HepG2 (cell line): ENCODE data around the gene CLCN1. TPM values are rescaled to one million over a fixed set of nuclear protein-coding genes. Genes with fewer than 3 reads are reported as not detected.
A peak's percentile ranks its signal among the peaks of the same experiment; 100 is the strongest.

Experiments
- CCAR2 ChIP-seq: fragments of 200-400 bp; formaldehyde crosslinking; optimal IDR thresholded peaks from 2 replicates; pipeline ENCODE3; 2018; ENCODE audit warnings: low read depth, mild to moderate bottlenecking, low read length, moderate library complexity
- HOXA3 ChIP-seq: sonication (generic); formaldehyde crosslinking; IDR thresholded peaks from 2 replicates; pipeline ENCODE4 v1.5.0; 2020; ENCODE audit warnings: missing genetic modification reagents
- MIER3 ChIP-seq: IDR thresholded peaks from 2 replicates; pipeline ENCODE4 v1.6.1; 2016; ENCODE audit warnings: missing compliant biosample characterization, borderline replicate concordance
- POLR2AphosphoS5 ChIP-seq: IDR thresholded peaks from 2 replicates; pipeline ENCODE4 v1.6.1; 2012; ENCODE audit warnings: low read depth, low read length
- REXO4 ChIP-seq: sonication (generic); formaldehyde crosslinking; IDR thresholded peaks from 2 replicates; pipeline ENCODE4 v1.8.0; 2022; ENCODE audit warnings: missing genetic modification reagents, mild to moderate bottlenecking, borderline replicate concordance
- SIX1 ChIP-seq: sonication (generic); formaldehyde crosslinking; IDR thresholded peaks from 2 replicates; pipeline ENCODE4 v1.4.0; 2020; ENCODE audit warnings: missing genetic modification reagents, borderline replicate concordance
- SMAD1 ChIP-seq: sonication (generic); formaldehyde crosslinking; IDR thresholded peaks from 2 replicates; pipeline ENCODE4 v1.4.0; 2020; ENCODE audit warnings: missing genetic modification reagents, low read depth, mild to moderate bottlenecking, borderline replicate concordance
- STAG1 ChIP-seq: sonication (generic); formaldehyde crosslinking; IDR thresholded peaks from 2 replicates; pipeline ENCODE4 v1.4.0; 2020; ENCODE audit warnings: missing genetic modification reagents
- THYN1 ChIP-seq: sonication (generic); formaldehyde crosslinking; IDR thresholded peaks from 2 replicates; pipeline ENCODE4 v1.8.1; 2023; ENCODE audit warnings: low read depth, mild to moderate bottlenecking, moderate library complexity, missing genetic modification reagents, borderline replicate concordance
- ZBTB1 ChIP-seq: sonication (generic); formaldehyde crosslinking; IDR thresholded peaks from 2 replicates; pipeline ENCODE4 v1.4.0; 2020; ENCODE audit warnings: missing genetic modification reagents, borderline replicate concordance
- ZBTB42 ChIP-seq: sonication (generic); formaldehyde crosslinking; IDR thresholded peaks from 2 replicates; pipeline ENCODE4 v1.5.0; 2020; ENCODE audit warnings: mild to moderate bottlenecking, missing genetic modification reagents
- ZMAT3 ChIP-seq: sonication (generic); formaldehyde crosslinking; conservative IDR thresholded peaks from 2 replicates; pipeline ENCODE4 v1.7.0; 2021; ENCODE audit warnings: missing genetic modification reagents
- ZMYM4 ChIP-seq: sonication (generic); formaldehyde crosslinking; IDR thresholded peaks from 2 replicates; pipeline ENCODE4 v1.8.1; 2023; ENCODE audit warnings: mild to moderate bottlenecking, missing genetic modification reagents
- ZNF264 ChIP-seq: sonication (generic); formaldehyde crosslinking; IDR thresholded peaks from 2 replicates; pipeline ENCODE4 v1.4.0; 2020; ENCODE audit warnings: missing genetic modification reagents
- ZNF430 ChIP-seq: sonication (generic); formaldehyde crosslinking; IDR thresholded peaks from 2 replicates; pipeline ENCODE4 v1.9.0; 2021; ENCODE audit warnings: mild to moderate bottlenecking, missing genetic modification reagents
- ZNF7 ChIP-seq: IDR thresholded peaks from 2 replicates; pipeline ENCODE4 v1.6.1; 2016; ENCODE audit warnings: missing biosample characterization, missing genetic modification reagents
- ZNF720 ChIP-seq: sonication (generic); formaldehyde crosslinking; IDR thresholded peaks from 2 replicates; pipeline ENCODE4 v1.4.0; 2020; ENCODE audit warnings: missing genetic modification reagents
- polyA plus RNA-seq, 8 experiments: library from polyadenylated mRNA; depleted of rRNA in 3 of 8; stranded (reverse) in 7 of 8; unstranded in 1 of 8; fragments of >200 nt; fragmentation: Illumina TruSeq in 4 of 8; extraction: Trizol in 4 of 8; gene quantifications; 2 replicates each; pipeline versions ENCODE4 v1.2.1 to v1.2.3, GENCODE V29; 2011 to 2016; ENCODE audit warnings: low read depth in 4 of 8, missing spikeins in 1 of 8, mixed read lengths in 1 of 8; ENCODE audit not compliant: insufficient read depth in 1 of 8
- total RNA-seq, 5 experiments: library from RNA; depleted of rRNA; stranded (reverse); fragments of >200 nt; fragmentation: Illumina TruSeq; extraction: Trizol; gene quantifications; 2 replicates each; pipeline ENCODE4 v1.2.3, GENCODE V29; 2016; ENCODE audit warnings: low read depth in 1 of 5
- TF ChIP-seq, protein P1 (sequence below): sonication (generic); formaldehyde crosslinking; IDR thresholded peaks from 2 replicates; pipeline ENCODE4 v1.4.0; 2020; ENCODE audit warnings: missing genetic modification reagents
- TF ChIP-seq, protein P2 (sequence below): sonication (generic); formaldehyde crosslinking; IDR thresholded peaks from 2 replicates; pipeline ENCODE4 v1.4.0; 2020; ENCODE audit warnings: missing genetic modification reagents
- TF ChIP-seq, protein P3 (sequence below): sonication (generic); formaldehyde crosslinking; IDR thresholded peaks from 2 replicates; pipeline ENCODE4 v1.9.0; 2021; ENCODE audit warnings: mild to moderate bottlenecking, missing genetic modification reagents
- TF ChIP-seq, protein P4 (sequence below): sonication (generic); formaldehyde crosslinking; IDR thresholded peaks from 2 replicates; pipeline ENCODE4 v1.4.0; 2020; ENCODE audit warnings: missing genetic modification reagents

The CLCN1 gene
- total and polyA plus RNA-seq, 2 of the 13 experiments (the other 11 are each of a cell fraction or from before 2014, with no cell fraction given), result 0.01 TPM; not detected in 1

DNA sequence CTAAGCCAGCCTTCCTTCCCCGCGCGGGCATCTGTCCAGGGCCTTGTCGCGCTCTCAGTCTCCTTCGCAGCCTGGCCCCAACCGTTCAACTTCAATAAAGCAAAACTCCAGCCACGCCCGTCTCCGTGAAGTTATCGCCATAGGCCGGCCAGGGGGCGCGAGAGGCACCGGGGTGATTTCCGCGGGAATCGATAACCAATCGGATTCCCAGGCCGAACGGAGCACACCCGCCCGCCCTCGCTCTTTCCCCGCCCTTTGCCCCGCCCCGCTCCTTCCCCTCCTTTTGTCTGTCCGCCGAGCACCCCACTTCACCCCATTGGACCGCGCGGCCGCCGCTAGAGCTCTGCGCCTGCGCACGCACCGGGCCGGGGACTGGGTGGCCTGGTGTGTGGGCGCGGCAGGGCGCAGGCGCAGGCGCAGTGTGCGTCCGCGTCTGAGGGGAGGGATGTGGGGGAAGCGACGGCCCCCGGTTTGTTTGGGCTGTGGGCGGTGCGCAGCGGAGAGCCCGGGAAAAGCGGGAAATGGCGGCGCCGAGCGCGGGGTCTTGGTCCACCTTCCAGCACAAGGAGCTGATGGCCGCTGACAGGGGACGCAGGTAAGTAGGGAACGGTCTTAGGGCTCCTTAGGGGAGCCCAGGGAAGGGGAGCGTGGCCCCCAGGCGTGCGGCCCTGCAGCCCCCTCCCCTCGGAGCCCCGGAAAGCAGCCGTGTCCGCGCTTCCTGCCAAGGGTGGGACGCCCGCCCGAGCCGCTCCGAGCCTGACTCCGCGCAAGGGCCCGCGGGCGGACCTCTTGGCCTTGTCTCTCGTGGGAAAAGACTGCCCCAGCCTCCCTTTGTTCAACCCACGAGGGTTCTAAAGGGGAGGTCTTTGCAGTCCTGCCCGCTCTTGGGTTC is 27.7 kb upstream of the CLCN1 start, which contains the start of gene CASP2 (continued):
- TF ChIP-seq, protein P1, sequence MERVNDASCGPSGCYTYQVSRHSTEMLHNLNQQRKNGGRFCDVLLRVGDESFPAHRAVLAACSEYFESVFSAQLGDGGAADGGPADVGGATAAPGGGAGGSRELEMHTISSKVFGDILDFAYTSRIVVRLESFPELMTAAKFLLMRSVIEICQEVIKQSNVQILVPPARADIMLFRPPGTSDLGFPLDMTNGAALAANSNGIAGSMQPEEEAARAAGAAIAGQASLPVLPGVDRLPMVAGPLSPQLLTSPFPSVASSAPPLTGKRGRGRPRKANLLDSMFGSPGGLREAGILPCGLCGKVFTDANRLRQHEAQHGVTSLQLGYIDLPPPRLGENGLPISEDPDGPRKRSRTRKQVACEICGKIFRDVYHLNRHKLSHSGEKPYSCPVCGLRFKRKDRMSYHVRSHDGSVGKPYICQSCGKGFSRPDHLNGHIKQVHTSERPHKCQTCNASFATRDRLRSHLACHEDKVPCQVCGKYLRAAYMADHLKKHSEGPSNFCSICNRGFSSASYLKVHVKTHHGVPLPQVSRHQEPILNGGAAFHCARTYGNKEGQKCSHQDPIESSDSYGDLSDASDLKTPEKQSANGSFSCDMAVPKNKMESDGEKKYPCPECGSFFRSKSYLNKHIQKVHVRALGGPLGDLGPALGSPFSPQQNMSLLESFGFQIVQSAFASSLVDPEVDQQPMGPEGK, result peak; percentile 96
- TF ChIP-seq SMAD1 (CRISPR knock-in tag), result no peak
- TF ChIP-seq, protein P2, sequence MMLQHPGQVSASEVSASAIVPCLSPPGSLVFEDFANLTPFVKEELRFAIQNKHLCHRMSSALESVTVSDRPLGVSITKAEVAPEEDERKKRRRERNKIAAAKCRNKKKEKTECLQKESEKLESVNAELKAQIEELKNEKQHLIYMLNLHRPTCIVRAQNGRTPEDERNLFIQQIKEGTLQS (CRISPR knock-in tag), result no peak
- peak; percentile 86 for TF ChIP-seq ZMYM4
- peak; percentile 72 for TF ChIP-seq HOXA3
- TF ChIP-seq SIX1, result 0 out of 2 replicates have a peak, but pooled peaks have one; percentile 20
- TF ChIP-seq REXO4, result no peak
- no peak for TF ChIP-seq MIER3
- peak; percentile 74 for TF ChIP-seq ZMAT3 (CRISPR knock-in tag)
- TF ChIP-seq, protein P3, sequence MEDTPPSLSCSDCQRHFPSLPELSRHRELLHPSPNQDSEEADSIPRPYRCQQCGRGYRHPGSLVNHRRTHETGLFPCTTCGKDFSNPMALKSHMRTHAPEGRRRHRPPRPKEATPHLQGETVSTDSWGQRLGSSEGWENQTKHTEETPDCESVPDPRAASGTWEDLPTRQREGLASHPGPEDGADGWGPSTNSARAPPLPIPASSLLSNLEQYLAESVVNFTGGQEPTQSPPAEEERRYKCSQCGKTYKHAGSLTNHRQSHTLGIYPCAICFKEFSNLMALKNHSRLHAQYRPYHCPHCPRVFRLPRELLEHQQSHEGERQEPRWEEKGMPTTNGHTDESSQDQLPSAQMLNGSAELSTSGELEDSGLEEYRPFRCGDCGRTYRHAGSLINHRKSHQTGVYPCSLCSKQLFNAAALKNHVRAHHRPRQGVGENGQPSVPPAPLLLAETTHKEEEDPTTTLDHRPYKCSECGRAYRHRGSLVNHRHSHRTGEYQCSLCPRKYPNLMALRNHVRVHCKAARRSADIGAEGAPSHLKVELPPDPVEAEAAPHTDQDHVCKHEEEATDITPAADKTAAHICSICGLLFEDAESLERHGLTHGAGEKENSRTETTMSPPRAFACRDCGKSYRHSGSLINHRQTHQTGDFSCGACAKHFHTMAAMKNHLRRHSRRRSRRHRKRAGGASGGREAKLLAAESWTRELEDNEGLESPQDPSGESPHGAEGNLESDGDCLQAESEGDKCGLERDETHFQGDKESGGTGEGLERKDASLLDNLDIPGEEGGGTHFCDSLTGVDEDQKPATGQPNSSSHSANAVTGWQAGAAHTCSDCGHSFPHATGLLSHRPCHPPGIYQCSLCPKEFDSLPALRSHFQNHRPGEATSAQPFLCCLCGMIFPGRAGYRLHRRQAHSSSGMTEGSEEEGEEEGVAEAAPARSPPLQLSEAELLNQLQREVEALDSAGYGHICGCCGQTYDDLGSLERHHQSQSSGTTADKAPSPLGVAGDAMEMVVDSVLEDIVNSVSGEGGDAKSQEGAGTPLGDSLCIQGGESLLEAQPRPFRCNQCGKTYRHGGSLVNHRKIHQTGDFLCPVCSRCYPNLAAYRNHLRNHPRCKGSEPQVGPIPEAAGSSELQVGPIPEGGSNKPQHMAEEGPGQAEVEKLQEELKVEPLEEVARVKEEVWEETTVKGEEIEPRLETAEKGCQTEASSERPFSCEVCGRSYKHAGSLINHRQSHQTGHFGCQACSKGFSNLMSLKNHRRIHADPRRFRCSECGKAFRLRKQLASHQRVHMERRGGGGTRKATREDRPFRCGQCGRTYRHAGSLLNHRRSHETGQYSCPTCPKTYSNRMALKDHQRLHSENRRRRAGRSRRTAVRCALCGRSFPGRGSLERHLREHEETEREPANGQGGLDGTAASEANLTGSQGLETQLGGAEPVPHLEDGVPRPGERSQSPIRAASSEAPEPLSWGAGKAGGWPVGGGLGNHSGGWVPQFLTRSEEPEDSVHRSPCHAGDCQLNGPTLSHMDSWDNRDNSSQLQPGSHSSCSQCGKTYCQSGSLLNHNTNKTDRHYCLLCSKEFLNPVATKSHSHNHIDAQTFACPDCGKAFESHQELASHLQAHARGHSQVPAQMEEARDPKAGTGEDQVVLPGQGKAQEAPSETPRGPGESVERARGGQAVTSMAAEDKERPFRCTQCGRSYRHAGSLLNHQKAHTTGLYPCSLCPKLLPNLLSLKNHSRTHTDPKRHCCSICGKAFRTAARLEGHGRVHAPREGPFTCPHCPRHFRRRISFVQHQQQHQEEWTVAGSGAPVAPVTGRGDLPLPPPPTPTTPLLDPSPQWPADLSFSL (CRISPR knock-in tag), result no peak
- TF ChIP-seq ZBTB1, result no peak
- no peak for TF ChIP-seq ZNF7 (CRISPR knock-in tag)
- TF ChIP-seq ZNF430 (CRISPR knock-in tag), result no peak; the same call in 1 of the 2 replicates
- no peak for TF ChIP-seq THYN1 (CRISPR knock-in tag)
- TF ChIP-seq ZBTB42 (CRISPR knock-in tag), result no peak
- TF ChIP-seq POLR2AphosphoS5, result peak; percentile 85
- no peak for TF ChIP-seq CCAR2
- no peak for TF ChIP-seq STAG1
- no peak for TF ChIP-seq ZNF720 (CRISPR knock-in tag)
- TF ChIP-seq, protein P4, sequence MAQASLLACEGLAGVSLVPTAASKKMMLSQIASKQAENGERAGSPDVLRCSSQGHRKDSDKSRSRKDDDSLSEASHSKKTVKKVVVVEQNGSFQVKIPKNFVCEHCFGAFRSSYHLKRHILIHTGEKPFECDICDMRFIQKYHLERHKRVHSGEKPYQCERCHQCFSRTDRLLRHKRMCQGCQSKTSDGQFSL (CRISPR knock-in tag), result no peak
- TF ChIP-seq ZNF264, result no peak
